Measurements from ENCODE around the gene KLF2. TPM values are rescaled to one million over a fixed set of nuclear protein-coding genes. Genes with fewer than 3 reads are reported as not detected.

KLF2 gene
- total RNA-seq, 2 donors from 2014 or later, result 0.36 to 0.76 TPM

- Mint-ChIP-seq H3K27ac (no peak overlapping the region), H3K9me3 (no peaks in the 10 kb centered on the region), H3K36me3 (ENCODE audit: insufficient read depth in 2 of 2) (no peaks in the 10 kb centered on the region), H3K27me3 (ENCODE audit: low read depth) (peaks cover 31% of the 10 kb centered on the region), H3K4me3 (no peak overlapping the region), H3K4me1 (ENCODE audit: low read depth) (peaks cover 26% of the 10 kb centered on the region)
- DNase-seq (no peak), ATAC-seq (replicated peaks in 1 of 2) (no peak)
Observed at GRCh38 chr19:16349551-16350152, 25.0 kb downstream of the KLF2 start.

GRCh38 chr19:16351133-16351809, 26.6 kb downstream of the KLF2 start:
- ATAC-seq (replicated peaks in 1 of 2), result no peak
- peaks cover 31% of the 10 kb centered on the region for H3K27me3 Mint-ChIP-seq (ENCODE audit: low read depth)
- DNase-seq, result no peak
- H3K4me3 Mint-ChIP-seq, result peak overlapping the region in 1 of 2 donors; percentile 40
- no peaks in the 10 kb centered on the region for H3K9me3 Mint-ChIP-seq
- H3K36me3 Mint-ChIP-seq (ENCODE audit: insufficient read depth in 2 of 2), result no peaks in the 10 kb centered on the region
- no peak overlapping the region for H3K27ac Mint-ChIP-seq
- peaks cover 37% of the 10 kb centered on the region for H3K4me1 Mint-ChIP-seq (ENCODE audit: low read depth)

GRCh38 chr19:16355293-16356043, 30.8 kb downstream of the KLF2 start:
- peaks cover 0 to 1% of the 10 kb centered on the region in 2 donors for H3K36me3 Mint-ChIP-seq (ENCODE audit: insufficient read depth in 2 of 2)
- peaks cover 56% of the 10 kb centered on the region for H3K4me1 Mint-ChIP-seq (ENCODE audit: low read depth)

GRCh38 chr19:16358456-16358855, 33.8 kb downstream of the KLF2 start:
- Mint-ChIP-seq H3K4me1 (ENCODE audit: low read depth) (peaks cover 63% of the 10 kb centered on the region), H3K36me3 (ENCODE audit: insufficient read depth in 2 of 2) (peaks cover 1 to 6% of the 10 kb centered on the region in 2 donors), H3K4me3 (no peak overlapping the region), H3K9me3 (no peaks in the 10 kb centered on the region), H3K27ac (no peak overlapping the region), H3K27me3 (ENCODE audit: low read depth) (peaks cover 52% of the 10 kb centered on the region)
- ATAC-seq (replicated peaks in 1 of 2), result no peak
- no peak for DNase-seq

More at GRCh38 chr19:16355293-16356043, 30.8 kb downstream of the KLF2 start:
- Mint-ChIP-seq H3K4me3 (no peak overlapping the region), H3K27ac (no peak overlapping the region), H3K9me3 (no peaks in the 10 kb centered on the region), H3K27me3 (ENCODE audit: low read depth) (peaks cover 40% of the 10 kb centered on the region)
- ATAC-seq (replicated peaks in 1 of 2) (no peak), DNase-seq (no peak)

- H3K9me3 Mint-ChIP-seq, result no peaks in the 10 kb centered on the region
- peaks cover 63% of the 10 kb centered on the region for H3K4me1 Mint-ChIP-seq (ENCODE audit: low read depth)
- H3K27me3 Mint-ChIP-seq (ENCODE audit: low read depth), result peaks cover 52% of the 10 kb centered on the region
- no peak overlapping the region for H3K4me3 Mint-ChIP-seq
- DNase-seq, result no peak
- no peak for ATAC-seq (replicated peaks in 1 of 2)
- H3K27ac Mint-ChIP-seq, result no peak overlapping the region
- peaks cover 1 to 6% of the 10 kb centered on the region in 2 donors for H3K36me3 Mint-ChIP-seq (ENCODE audit: insufficient read depth in 2 of 2)
Observed at GRCh38 chr19:16359074-16359473, 34.4 kb downstream of the KLF2 start.

GRCh38 chr19:16359964-16360363, 35.3 kb downstream of the KLF2 start:
- no peak for DNase-seq
- peak overlapping the region in 1 of 2 donors; percentile 54 for H3K4me3 Mint-ChIP-seq
- H3K9me3 Mint-ChIP-seq, result no peaks in the 10 kb centered on the region
- ATAC-seq (replicated peaks in 1 of 2), result peak; percentile 76 to 80
- H3K36me3 Mint-ChIP-seq (ENCODE audit: insufficient read depth in 2 of 2), result peaks cover 1 to 6% of the 10 kb centered on the region in 2 donors
- H3K27ac Mint-ChIP-seq, result peak overlapping the region; percentile 38
- peaks cover 58% of the 10 kb centered on the region for H3K4me1 Mint-ChIP-seq (ENCODE audit: low read depth)
- peaks cover 54% of the 10 kb centered on the region for H3K27me3 Mint-ChIP-seq (ENCODE audit: low read depth)

GRCh38 chr19:16360738-16361137, 36.1 kb downstream of the KLF2 start:
- H3K4me1 Mint-ChIP-seq (ENCODE audit: low read depth), result peaks cover 52% of the 10 kb centered on the region
- peak overlapping the region; percentile 7 to 54 for H3K4me3 Mint-ChIP-seq
- DNase-seq (no peak), ATAC-seq (replicated peaks in 1 of 2) (no peak)
- H3K36me3 Mint-ChIP-seq (ENCODE audit: insufficient read depth in 2 of 2), result peaks cover 1 to 6% of the 10 kb centered on the region in 2 donors
- peaks cover 62% of the 10 kb centered on the region for H3K27me3 Mint-ChIP-seq (ENCODE audit: low read depth)
- H3K27ac Mint-ChIP-seq, result no peak overlapping the region
- no peaks in the 10 kb centered on the region for H3K9me3 Mint-ChIP-seq

- Mint-ChIP-seq H3K4me1 (ENCODE audit: low read depth) (peaks cover 50% of the 10 kb centered on the region), H3K27me3 (ENCODE audit: low read depth) (peaks cover 67% of the 10 kb centered on the region), H3K9me3 (no peaks in the 10 kb centered on the region), H3K36me3 (ENCODE audit: insufficient read depth in 2 of 2) (peaks cover 1 to 6% of the 10 kb centered on the region in 2 donors), H3K27ac (no peak overlapping the region), H3K4me3 (peak overlapping the region in 1 of 2 donors; percentile 5)
- DNase-seq, result no peak
- ATAC-seq (replicated peaks in 1 of 2), result no peak
Observed at GRCh38 chr19:16361254-16361653, 36.6 kb downstream of the KLF2 start.

GRCh38 chr19:16361926-16362325, 37.3 kb downstream of the KLF2 start:
- Mint-ChIP-seq H3K4me3 (no peak overlapping the region), H3K36me3 (ENCODE audit: insufficient read depth in 2 of 2) (peaks cover 1 to 6% of the 10 kb centered on the region in 2 donors), H3K4me1 (ENCODE audit: low read depth) (peaks cover 43% of the 10 kb centered on the region)

GRCh38 chr19:16363133-16363851, 38.7 kb downstream of the KLF2 start:
- ATAC-seq (replicated peaks in 1 of 2) (no peak), DNase-seq (no peak)
- H3K27me3 Mint-ChIP-seq (ENCODE audit: low read depth), result peaks cover 66% of the 10 kb centered on the region
- H3K9me3 Mint-ChIP-seq, result no peaks in the 10 kb centered on the region
- no peak overlapping the region for H3K4me3 Mint-ChIP-seq
- H3K27ac Mint-ChIP-seq, result no peak overlapping the region
- H3K36me3 Mint-ChIP-seq (ENCODE audit: insufficient read depth in 2 of 2), result peaks cover 0 to 6% of the 10 kb centered on the region in 2 donors
- H3K4me1 Mint-ChIP-seq (ENCODE audit: low read depth), result peaks cover 36% of the 10 kb centered on the region

More at GRCh38 chr19:16361926-16362325, 37.3 kb downstream of the KLF2 start:
- no peak for ATAC-seq (replicated peaks in 1 of 2)
- Mint-ChIP-seq H3K9me3 (no peaks in the 10 kb centered on the region), H3K27me3 (ENCODE audit: low read depth) (peaks cover 72% of the 10 kb centered on the region), H3K27ac (no peak overlapping the region)
- no peak for DNase-seq

- Mint-ChIP-seq H3K36me3 (ENCODE audit: insufficient read depth in 2 of 2) (peaks cover 0 to 6% of the 10 kb centered on the region in 2 donors), H3K27ac (no peak overlapping the region), H3K4me3 (no peak overlapping the region), H3K9me3 (no peaks in the 10 kb centered on the region), H3K27me3 (ENCODE audit: low read depth) (peaks cover 61% of the 10 kb centered on the region), H3K4me1 (ENCODE audit: low read depth) (peaks cover 35% of the 10 kb centered on the region)
- DNase-seq, result no peak
- ATAC-seq (replicated peaks in 1 of 2), result no peak
Observed at GRCh38 chr19:16363852-16364230, 39.2 kb downstream of the KLF2 start.

- Mint-ChIP-seq H3K27ac (no peak overlapping the region), H3K4me3 (no peak overlapping the region)
Observed at GRCh38 chr19:16364231-16364865, 39.7 kb downstream of the KLF2 start.

More at GRCh38 chr19:16364231-16364865, 39.7 kb downstream of the KLF2 start:
- Mint-ChIP-seq H3K27me3 (ENCODE audit: low read depth) (peaks cover 56% of the 10 kb centered on the region), H3K36me3 (ENCODE audit: insufficient read depth in 2 of 2) (peaks cover 0 to 6% of the 10 kb centered on the region in 2 donors), H3K4me1 (ENCODE audit: low read depth) (peaks cover 29% of the 10 kb centered on the region), H3K9me3 (no peaks in the 10 kb centered on the region)
- ATAC-seq (replicated peaks in 1 of 2), result no peak
- DNase-seq, result no peak
